Colon (tissue), 2 donors: ENCODE results near the gene TRMT2B.
"Not testable (repeated sequence)": the region's sequence is repeated elsewhere in the genome, so short reads cannot be mapped to it uniquely, and the experiment has no call there.

Source experiments
- FAIRE-seq: peaks from 2 replicates; lab custom pipeline; 2012; peaks lifted over from hg19 to GRCh38; lab: Jason Lieb, UNC
- donor health status: control.
- donor health status: control.

The TRMT2B gene

DNA sequence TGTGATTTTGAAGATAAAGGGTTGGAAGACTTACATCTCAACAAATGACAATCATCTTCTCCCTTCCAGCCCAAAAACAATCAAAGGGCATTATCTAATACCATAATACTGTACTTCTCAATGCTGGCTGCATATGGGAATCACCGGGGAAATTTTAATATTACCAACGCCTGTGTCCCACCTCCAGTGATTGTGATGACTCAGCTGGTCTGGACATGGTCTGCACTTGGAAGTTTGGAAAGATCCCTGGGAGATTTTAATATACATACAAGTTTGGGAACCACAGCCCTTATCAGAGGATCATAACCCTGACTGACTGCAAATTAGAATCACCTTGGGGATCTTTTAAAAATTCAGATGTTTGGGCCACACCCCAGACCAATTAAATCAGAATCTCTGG, 52.5 kb downstream of the TRMT2B start:
- FAIRE-seq = no peak

DNA sequence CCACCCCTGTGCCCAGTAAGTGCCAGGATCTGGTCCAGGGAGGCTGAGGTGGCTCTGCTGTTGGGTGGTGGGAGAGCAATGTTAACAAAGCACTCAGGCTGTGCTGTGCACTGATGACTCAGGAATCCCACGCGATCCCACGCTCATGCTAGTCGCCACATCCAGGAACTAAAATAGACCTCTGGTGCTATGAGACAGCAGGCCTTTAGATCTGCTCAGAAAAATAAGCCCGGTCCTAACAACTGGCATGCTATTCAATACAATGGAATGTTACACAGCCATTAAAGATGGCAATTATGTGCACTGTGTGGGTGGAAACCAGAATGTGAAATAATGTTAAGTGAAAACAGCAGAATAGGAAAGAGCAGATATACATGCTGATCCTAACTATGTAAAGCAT, 56.4 kb downstream of the TRMT2B start:
- no peak for FAIRE-seq

DNA sequence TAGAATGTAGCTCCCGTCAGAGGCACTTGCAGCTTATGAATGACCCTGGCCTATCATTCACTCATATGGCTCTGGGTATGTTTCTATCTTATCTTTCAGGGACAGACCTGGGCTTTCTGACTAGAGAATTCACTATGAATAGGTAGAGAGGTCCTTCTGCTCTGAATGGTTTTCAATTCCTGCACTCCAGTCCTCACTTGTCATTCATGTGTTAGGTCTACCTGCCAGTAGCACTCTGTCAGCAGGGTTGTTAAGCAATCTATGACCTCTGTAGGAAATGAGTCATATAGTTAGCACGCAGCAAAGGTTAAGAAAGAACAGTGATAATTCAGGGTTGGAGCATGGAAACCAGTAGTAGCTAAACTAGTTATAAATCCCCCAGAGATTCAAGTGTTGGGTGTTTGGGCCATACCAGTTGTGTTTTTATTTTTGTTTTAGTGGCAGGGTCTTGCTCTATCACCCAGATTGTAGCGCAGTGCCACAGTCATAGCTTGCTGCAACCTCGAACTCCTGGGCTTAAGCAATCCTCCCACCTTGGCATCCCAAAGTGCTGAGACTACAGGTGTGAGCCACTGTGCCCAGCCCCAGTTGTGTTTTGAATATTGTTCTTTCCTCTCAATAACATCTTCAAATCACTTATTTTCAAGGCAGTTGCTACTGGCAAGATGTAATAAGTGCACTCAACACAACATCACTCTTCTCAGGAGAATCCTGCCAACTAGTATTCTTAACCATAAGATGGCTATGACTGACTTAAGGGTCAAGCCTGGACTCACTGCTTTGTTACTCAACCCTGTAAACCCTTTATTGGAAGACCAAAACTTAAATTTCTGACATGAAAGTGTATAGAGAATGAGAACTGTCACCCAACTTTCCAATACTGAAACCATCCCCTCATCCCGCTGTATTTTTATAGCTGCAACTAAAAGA, 57.3 kb downstream of the TRMT2B start:
- no peak for FAIRE-seq

DNA sequence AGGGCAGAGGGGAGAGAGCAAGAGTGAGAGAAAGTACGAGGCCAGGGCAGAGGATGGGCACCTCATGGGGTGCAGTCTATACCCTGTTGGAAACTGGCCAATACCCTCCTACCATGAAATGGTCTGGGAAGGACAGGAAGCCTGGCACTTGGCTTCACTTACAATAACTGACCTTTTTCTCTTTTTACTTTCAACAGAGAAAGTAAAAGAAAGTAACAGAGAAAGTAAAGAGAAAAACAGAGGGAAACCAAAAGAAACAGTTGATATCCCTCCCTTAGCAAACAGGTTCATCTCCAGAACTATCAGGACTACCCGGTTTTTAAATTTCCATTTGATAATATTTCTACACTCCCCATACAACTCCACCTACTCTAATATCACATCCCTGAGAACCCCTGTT, 61.8 kb downstream of the TRMT2B start:
- no peak for FAIRE-seq

DNA sequence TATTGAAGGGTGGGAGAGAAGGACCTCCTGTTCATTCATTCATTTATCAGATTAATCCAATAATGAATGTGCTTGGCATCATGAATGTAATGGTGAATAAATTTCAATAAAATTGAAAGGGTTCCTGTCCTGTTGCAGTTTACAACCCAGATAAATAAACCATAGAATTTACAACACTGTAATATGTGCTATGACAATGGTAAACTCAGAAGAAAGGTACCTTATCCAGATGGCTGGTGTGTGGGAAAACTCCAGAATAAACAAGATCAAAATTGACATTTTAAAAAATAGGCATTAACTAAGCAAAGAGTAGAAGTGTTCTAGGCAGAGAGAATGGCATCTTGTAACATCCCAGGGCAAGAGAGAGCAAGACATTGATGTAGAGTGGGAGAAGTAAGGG, 67.1 kb downstream of the TRMT2B start:
- no peak for FAIRE-seq

DNA sequence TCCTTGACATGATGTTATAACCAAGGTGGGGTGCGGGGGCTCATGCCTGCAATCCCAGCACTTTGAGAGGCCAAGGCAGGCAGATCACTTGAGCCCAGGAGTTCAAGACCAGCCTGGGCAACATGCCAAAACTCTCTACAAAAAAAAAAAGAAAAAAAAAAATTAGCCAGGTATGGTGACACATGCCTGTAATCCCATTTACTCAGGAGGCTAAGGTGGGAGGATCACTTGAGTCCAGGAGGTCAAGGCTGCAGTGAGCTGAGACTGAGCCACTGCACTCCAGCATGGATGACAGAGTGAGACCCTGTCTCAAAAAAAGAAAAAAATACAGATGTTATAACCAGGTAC, 70.4 kb downstream of the TRMT2B start:
- FAIRE-seq = not testable (repeated sequence)

DNA sequence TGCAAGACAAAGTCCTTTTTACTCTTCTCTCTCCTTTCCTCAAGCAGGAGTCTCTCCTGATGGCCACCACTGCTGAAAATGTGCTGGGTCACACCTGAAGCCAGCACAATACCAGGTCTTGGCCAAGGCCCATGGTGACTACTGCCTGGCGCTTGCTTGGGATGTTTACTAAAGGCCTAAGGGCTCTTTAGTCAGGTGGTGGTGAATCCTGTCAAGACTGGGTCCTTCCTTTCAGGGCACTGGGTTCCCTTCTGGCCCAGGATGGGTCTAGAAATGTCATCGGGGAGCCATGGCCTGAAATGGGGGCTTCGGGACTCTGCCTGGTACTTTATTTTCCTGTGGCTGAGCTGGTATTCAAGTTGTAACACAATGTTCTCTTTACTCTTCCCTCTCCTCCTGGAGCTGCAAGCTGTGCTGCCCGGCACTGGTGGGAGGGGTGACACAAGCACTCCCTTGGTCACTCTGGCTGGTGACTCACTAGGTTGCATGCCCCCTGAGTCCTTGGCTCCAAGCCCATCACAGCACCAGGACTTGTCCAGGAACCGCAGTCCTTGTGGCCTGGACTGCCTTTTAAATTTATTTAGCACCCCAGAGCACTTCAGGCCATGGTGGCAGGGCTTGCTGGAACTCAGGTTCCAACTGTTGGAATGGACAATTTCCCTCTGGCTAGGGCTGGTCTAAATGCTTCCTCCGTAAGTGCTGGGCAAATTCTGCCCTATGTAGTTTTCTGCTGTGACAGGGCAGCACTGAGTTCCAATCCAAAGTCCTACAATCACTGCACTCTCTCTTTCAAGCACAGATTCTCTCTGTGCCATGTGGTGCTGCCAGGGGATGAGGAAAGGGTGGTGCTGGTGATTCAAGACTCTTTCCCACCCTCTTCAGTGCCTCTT, 71.1 kb downstream of the TRMT2B start:
- no peak for FAIRE-seq

DNA sequence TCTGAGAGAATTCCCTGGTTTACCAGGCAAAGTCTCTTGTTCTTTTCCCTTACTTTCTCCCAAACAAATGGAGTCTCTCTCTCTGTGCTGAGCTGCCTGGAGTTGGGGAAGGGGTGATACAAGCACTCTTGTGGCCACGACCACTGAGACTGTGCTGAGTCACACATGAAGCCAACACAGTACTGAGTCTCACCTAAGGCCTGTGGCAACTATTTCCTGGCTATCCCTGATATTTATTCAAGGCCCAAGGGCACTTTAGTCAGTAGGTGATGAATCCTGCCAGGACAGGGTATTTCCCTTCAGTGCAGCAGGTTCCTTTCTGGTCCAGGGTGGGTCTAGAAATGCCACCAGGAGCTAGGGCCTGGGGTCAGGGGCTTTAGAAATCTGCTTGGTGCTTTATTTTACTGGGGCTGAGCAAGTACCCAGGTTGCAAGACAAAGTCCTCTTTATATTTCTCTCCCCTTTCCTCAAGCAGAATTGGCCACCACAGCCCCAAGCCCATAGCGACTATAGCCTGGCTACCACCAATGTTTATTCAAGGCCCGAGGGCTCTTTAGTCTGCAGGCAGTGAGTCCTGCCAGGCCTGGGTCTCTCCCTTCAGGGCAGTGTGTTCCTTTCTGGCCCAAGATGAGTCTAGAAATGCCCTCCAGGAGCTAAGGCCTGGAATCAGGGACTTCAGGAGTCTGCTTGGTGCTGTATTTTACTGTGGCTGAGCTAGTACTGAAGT, 71.9 kb downstream of the TRMT2B start:
- FAIRE-seq = no peak

DNA sequence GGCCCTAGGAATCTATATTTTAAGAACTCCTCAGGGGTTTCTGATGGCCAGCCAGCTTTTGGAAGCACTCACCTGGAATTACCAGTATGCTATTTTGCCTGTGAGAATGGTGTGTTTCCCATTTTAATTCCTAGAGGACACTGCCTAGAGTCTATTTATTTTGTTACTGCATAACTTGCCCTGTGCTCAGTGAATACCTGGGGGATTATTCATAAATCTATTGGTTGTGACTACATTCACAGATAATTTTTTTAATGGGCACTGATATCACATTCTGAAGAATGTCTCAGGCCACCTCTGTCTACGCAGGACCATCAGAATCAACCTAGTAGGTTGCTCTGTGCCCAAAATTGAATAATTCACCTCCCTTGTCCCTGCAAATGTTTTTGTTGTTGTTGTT, 75.7 kb downstream of the TRMT2B start:
- no peak for FAIRE-seq

DNA sequence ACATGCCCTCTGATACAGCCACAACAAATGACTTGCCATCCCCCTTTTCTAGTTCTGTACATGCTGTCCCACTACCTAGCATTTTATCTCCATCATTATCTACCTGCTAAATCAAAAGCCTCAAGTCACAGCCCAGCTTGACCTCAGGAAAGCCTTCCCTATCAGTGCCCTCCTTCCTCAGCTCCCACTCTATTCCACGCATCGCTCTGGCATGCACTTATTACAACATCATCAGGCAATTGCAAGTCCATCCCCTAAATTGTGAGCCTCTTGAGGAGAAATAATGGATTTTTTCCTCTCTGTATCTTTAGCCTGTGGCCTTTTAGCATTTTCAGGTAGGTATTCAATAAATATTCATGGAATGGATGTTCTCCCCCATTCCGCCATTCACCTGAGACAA, 76.7 kb downstream of the TRMT2B start:
- no peak for FAIRE-seq

DNA sequence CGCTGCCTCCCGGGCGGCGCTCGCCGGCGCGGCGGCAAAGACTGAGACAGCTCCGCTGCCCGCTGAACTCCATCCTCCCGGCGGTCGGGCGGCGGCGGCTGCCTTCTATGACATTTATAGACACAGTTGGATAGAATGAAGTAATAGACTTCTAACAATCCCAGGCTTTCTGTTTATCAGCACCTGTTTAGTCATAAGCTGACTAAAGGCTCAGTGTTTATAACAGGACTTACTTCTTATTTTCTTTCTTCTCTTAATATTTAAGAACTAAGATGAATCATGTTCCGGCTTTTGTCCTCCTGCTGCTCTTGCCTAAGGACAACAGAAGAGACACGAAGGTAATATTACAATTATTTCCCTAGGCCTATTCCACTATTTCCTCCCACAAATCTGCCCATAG, 78.5 kb downstream of the TRMT2B start:
- no peak for FAIRE-seq

DNA sequence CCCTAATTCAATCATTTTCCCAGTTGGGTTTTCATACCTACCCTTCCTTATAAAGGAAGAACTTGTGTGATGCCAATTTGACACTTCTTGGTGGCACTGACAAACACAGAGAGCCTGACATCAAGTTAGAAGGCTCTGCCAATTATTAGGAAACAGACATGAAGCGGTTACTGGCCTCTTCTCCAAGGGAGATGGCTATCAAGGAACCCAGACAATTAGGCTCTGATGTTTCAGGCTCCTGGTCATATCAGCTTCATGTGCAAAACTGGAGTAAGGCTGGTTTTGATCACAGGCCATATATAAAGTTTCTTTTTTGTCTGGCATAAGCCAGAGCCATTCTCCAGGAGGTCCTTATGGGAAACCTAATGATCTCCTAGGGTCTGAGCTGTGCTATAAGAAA, 82.0 kb downstream of the TRMT2B start:
- no peak for FAIRE-seq

DNA sequence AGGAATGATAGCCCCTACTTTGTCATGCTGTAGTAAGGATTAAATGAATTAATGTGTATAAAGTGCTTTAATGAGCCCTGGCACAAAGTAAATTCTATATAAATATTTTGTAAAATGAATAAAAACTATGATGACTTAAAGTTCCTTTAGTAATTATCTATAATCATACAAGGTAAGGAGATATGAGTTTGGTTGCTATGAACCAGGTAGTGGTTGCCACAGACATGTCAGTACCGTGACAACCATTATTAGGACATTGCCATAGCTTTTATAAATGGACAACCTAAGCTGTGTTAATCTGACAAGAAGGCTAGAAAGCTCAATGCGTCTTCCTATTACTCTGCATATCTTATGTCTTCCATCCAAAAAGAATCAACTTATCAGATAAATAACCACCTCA, 82.5 kb downstream of the TRMT2B start, which contains the start of gene ARL13A:
ARL13A (plus strand) TSS at position 301 of the 400 bp plus-strand sequence. CDS start 3,982 bp downstream, outside the sequence.
- FAIRE-seq = no peak

DNA sequence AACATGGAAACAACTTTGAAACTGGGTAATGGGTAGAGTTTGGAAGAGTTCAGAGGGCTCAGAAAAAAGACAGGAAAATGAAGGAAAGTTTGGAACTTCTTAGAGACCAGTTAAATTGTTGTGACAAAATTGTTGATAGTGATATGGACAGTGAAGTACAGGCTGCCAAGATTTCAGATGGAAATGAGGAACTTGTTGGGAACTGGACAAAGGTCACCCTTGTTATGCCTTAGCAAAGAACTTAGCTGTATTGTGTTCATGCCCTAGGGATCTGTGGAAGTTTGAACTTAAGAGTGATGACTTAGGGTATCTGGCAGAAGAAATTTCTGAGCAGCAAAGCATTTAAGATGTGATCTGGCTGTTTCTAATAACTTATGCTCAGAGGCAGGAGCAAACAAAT, 87.5 kb downstream of the TRMT2B start:
- FAIRE-seq = peak; percentile 93

DNA sequence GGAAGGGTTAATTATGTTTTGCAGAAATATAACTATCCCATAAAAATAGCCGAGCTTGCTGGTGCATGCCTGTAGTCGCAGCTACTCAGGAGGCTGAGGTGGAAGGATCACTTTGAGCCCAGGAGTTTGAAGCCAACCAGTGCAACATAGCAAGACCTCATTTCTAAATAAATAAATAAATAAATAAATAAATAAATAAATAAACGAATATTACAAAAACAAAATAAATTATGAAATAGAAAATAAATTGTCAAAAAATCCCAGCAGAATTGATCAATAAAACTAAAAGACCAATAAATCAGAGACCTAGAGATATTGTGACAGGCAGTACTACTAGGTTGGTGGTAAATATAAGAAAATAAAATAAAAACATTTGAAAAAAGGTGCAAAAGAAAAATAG, 89.1 kb downstream of the TRMT2B start:
- peak; percentile 28 for FAIRE-seq
